Activated naive CD4-positive, alpha-beta T cell treated with anti-CD3 and anti-CD28 coated beads for 36 hours (primary cell): Measurements from ENCODE around the gene TP53TG5. TPM values are rescaled to one million over a fixed set of nuclear protein-coding genes. Genes with fewer than 3 reads are reported as not detected.

Experiments used
- CTCF ChIA-PET: fragments of 350-600 bp; sonication (Branson Sonifier 250); formaldehyde crosslinking; loops from one replicate; lab custom pipeline; 2021; ENCODE audit warnings: antibody characterized with exemption; lab: Charles Lee
- DNase-seq: peaks from one replicate; pipeline ENCODE4 v3.0.0-alpha.2; 2020
- H3K27ac Mint-ChIP-seq: one replicate; pipeline ENCODE4 v1.8.0; 2021; ENCODE audit warnings: mild to moderate bottlenecking, mixed read lengths
- H3K27me3 Mint-ChIP-seq: one replicate; pipeline ENCODE4 v1.8.0; 2021; ENCODE audit warnings: low read depth, mixed read lengths
- H3K36me3 Mint-ChIP-seq: one replicate; pipeline ENCODE4 v1.8.0; 2021; ENCODE audit warnings: low read depth, mixed read lengths
- H3K4me1 Mint-ChIP-seq: one replicate; pipeline ENCODE4 v1.8.0; 2021; ENCODE audit warnings: low read depth, mixed read lengths
- H3K4me3 Mint-ChIP-seq: one replicate; pipeline ENCODE4 v1.8.0; 2021; ENCODE audit warnings: mild to moderate bottlenecking, moderate library complexity, mixed read lengths
- H3K9me3 Mint-ChIP-seq: one replicate; pipeline ENCODE4 v1.8.0; 2021; ENCODE audit warnings: mixed read lengths
- intact Hi-C: fragments of 100-400 bp; cut with micrococcal nuclease; formaldehyde crosslinking; loops from one replicate; pipeline ENCODE4 v1.15.1; 2023
- total RNA-seq, 2 experiments: library from RNA; stranded (reverse); gene quantifications; one replicate each; pipeline ENCODE4 v1.2.3, GENCODE V29; 2021

TP53TG5 gene
- total RNA-seq, 2 experiments from 2014 or later = 0.59 to 1.0 TPM

GRCh38 chr20:45341939-45342854 lies 35.9 kb downstream of the TP53TG5 start:
- DNase-seq = no peak
- Mint-ChIP-seq H3K27ac (no peak overlapping the region), H3K9me3 (no peaks in the 10 kb centered on the region), H3K36me3 (peaks cover 6% of the 10 kb centered on the region), H3K4me1 (peaks cover 26% of the 10 kb centered on the region), H3K4me3 (no peak overlapping the region), H3K27me3 (no peaks in the 10 kb centered on the region)
- intact Hi-C loops = no loop called here
- CTCF ChIA-PET = interaction anchor here (0.5 to 1.3 kb wide), 2 partner anchors 25 to 30 kb away, joined by 3 to 6 read pairs; no protein-coding TSS in a partner anchor

- H3K36me3 Mint-ChIP-seq = peaks cover 5% of the 10 kb centered on the region
- CTCF ChIA-PET = interaction anchor here (0.5 to 1.3 kb wide), 3 partner anchors 25 to 48 kb away, joined by 3 to 6 read pairs (median 3); no protein-coding TSS in a partner anchor
These were observed 36.6 kb downstream of the TP53TG5 start for GRCh38 chr20:45341579-45341938.

GRCh38 chr20:45340951-45341350 lies 37.2 kb downstream of the TP53TG5 start:
- CTCF ChIA-PET = interaction anchor here (0.6 to 1.6 kb wide), 4 partner anchors 22 to 245 kb away, joined by 3 to 6 read pairs (median 3); partner anchors contain the start of gene SYS1
- H3K27ac Mint-ChIP-seq = no peak overlapping the region

More at GRCh38 chr20:45341579-45341938, 36.6 kb downstream of the TP53TG5 start:
- H3K27me3 Mint-ChIP-seq = no peaks in the 10 kb centered on the region
- no peak for DNase-seq
- H3K4me1 Mint-ChIP-seq = peaks cover 20% of the 10 kb centered on the region
- H3K9me3 Mint-ChIP-seq = no peaks in the 10 kb centered on the region
- no peak overlapping the region for H3K27ac Mint-ChIP-seq
- H3K4me3 Mint-ChIP-seq = no peak overlapping the region
- intact Hi-C loops = no loop called here

GRCh38 chr20:45340236-45340847 lies 37.8 kb downstream of the TP53TG5 start:
- no peak overlapping the region for H3K4me3 Mint-ChIP-seq
- H3K27ac Mint-ChIP-seq = no peak overlapping the region
- intact Hi-C loops = no loop called here
- H3K27me3 Mint-ChIP-seq = no peaks in the 10 kb centered on the region
- DNase-seq = no peak
- no peaks in the 10 kb centered on the region for H3K9me3 Mint-ChIP-seq
- peaks cover 8% of the 10 kb centered on the region for H3K4me1 Mint-ChIP-seq
- peaks cover 8% of the 10 kb centered on the region for H3K36me3 Mint-ChIP-seq
- CTCF ChIA-PET = interaction anchor here (0.6 to 1.6 kb wide), 3 partner anchors 22 to 245 kb away, joined by 3 to 6 read pairs (median 3); partner anchors contain the start of gene SYS1

More at GRCh38 chr20:45340951-45341350, 37.2 kb downstream of the TP53TG5 start:
- peaks cover 4% of the 10 kb centered on the region for H3K36me3 Mint-ChIP-seq
- peaks cover 14% of the 10 kb centered on the region for H3K4me1 Mint-ChIP-seq
- H3K27me3 Mint-ChIP-seq = no peaks in the 10 kb centered on the region
- no peak for DNase-seq
- no peaks in the 10 kb centered on the region for H3K9me3 Mint-ChIP-seq
- intact Hi-C loops = no loop called here
- no peak overlapping the region for H3K4me3 Mint-ChIP-seq

GRCh38 chr20:45339799-45340198 lies 38.3 kb downstream of the TP53TG5 start:
- no peaks in the 10 kb centered on the region for H3K27me3 Mint-ChIP-seq

GRCh38 chr20:45339084-45339483 lies 39.0 kb downstream of the TP53TG5 start:
- no peaks in the 10 kb centered on the region for H3K27me3 Mint-ChIP-seq
- intact Hi-C loops = no loop called here
- H3K9me3 Mint-ChIP-seq = no peaks in the 10 kb centered on the region
- H3K4me3 Mint-ChIP-seq = no peak overlapping the region
- CTCF ChIA-PET = no interaction called here
- peaks cover under 1% of the 10 kb centered on the region for H3K4me1 Mint-ChIP-seq
- no peak overlapping the region for H3K27ac Mint-ChIP-seq
- no peak for DNase-seq
- H3K36me3 Mint-ChIP-seq = peaks cover 8% of the 10 kb centered on the region

More at GRCh38 chr20:45339799-45340198, 38.3 kb downstream of the TP53TG5 start:
- CTCF ChIA-PET = interaction anchor here (1.6 kb wide), 1 partner anchor 23 kb away, joined by 3 read pairs; the partner anchor contains the start of gene SYS1
- intact Hi-C loops = no loop called here
- Mint-ChIP-seq H3K4me1 (peaks cover 4% of the 10 kb centered on the region), H3K36me3 (peaks cover 8% of the 10 kb centered on the region), H3K27ac (no peak overlapping the region), H3K4me3 (no peak overlapping the region), H3K9me3 (no peaks in the 10 kb centered on the region)
- no peak for DNase-seq

GRCh38 chr20:45338121-45339030 lies 39.7 kb downstream of the TP53TG5 start:
- Mint-ChIP-seq H3K36me3 (peaks cover 8% of the 10 kb centered on the region), H3K27ac (no peak overlapping the region), H3K4me3 (no peak overlapping the region), H3K27me3 (no peaks in the 10 kb centered on the region), H3K4me1 (no peaks in the 10 kb centered on the region), H3K9me3 (no peaks in the 10 kb centered on the region)
- CTCF ChIA-PET = interaction anchor here (1.7 kb wide), 1 partner anchor 45 kb away, joined by 5 read pairs; no protein-coding TSS in a partner anchor
- no peak for DNase-seq
- intact Hi-C loops = no loop called here

- Mint-ChIP-seq H3K36me3 (peaks cover 8% of the 10 kb centered on the region), H3K4me3 (no peak overlapping the region), H3K27me3 (no peaks in the 10 kb centered on the region), H3K27ac (no peak overlapping the region), H3K4me1 (no peaks in the 10 kb centered on the region), H3K9me3 (no peaks in the 10 kb centered on the region)
- DNase-seq = no peak
- CTCF ChIA-PET = interaction anchor here (1.7 kb wide), 1 partner anchor 44 kb away, joined by 5 read pairs; no protein-coding TSS in a partner anchor
- intact Hi-C loops = no loop called here
These were observed 40.6 kb downstream of the TP53TG5 start for GRCh38 chr20:45337367-45338120.

- DNase-seq = no peak
- Mint-ChIP-seq H3K4me3 (no peak overlapping the region), H3K27ac (no peak overlapping the region), H3K4me1 (no peaks in the 10 kb centered on the region), H3K9me3 (no peaks in the 10 kb centered on the region), H3K27me3 (no peaks in the 10 kb centered on the region), H3K36me3 (peaks cover 8% of the 10 kb centered on the region)
- intact Hi-C loops = no loop called here
- CTCF ChIA-PET = interaction anchor here (0.5 to 1.7 kb wide), 3 partner anchors 37 to 50 kb away, joined by 4 to 5 read pairs (median 4); no protein-coding TSS in a partner anchor
These were observed 41.4 kb downstream of the TP53TG5 start for GRCh38 chr20:45336530-45337366.

- intact Hi-C loops = no loop called here
- Mint-ChIP-seq H3K27me3 (no peaks in the 10 kb centered on the region), H3K9me3 (no peaks in the 10 kb centered on the region), H3K27ac (no peak overlapping the region), H3K4me3 (no peak overlapping the region), H3K4me1 (no peaks in the 10 kb centered on the region), H3K36me3 (peaks cover 17% of the 10 kb centered on the region)
- CTCF ChIA-PET = interaction anchor here (1.5 kb wide), 1 partner anchor 8 kb away, joined by 3 read pairs; no protein-coding TSS in a partner anchor
- no peak for DNase-seq
These were observed 47.6 kb downstream of the TP53TG5 start for GRCh38 chr20:45330476-45330875.
